Left colon (tissue), 2 donors: Measurements from ENCODE around the gene SRGAP1. TPM values are rescaled to one million over a fixed set of nuclear protein-coding genes. Genes with fewer than 3 reads are reported as not detected.
"Not testable (repeated sequence)": the region's sequence is repeated elsewhere in the genome, so short reads cannot be mapped to it uniquely, and the experiment has no call there.

ENCODE experiments used
- ATAC-seq: fragments of 200-7000 bp; cut with Tn5 transposase; one replicate; pipeline ENCODE4 v1.9.1; 2020; ENCODE audit warnings: mild to moderate bottlenecking, moderate library complexity
- DNase-seq, 2 donors: peaks; one replicate each; pipeline ENCODE4 v3.0.0-alpha.2; 2020
- intact Hi-C, 2 donors: fragments of 100-400 bp; cut with DNase I in 1 of 2; cut with micrococcal nuclease in 1 of 2; formaldehyde crosslinking; loops; one replicate each; pipeline versions ENCODE4 v1.11.2 to v1.14.0; 2022; cut with DNase I, micrococcal nuclease
- total RNA-seq, 2 donors: library from RNA; stranded (reverse); fragmentation: NEBNext Ultra II Directional; extraction: Animal tissue kit (Norgen Biotek cat#: 25700); gene quantifications; one replicate each; pipeline ENCODE4 v1.2.1, GENCODE V29; 2021
- donor health status: DM: no; HTN: no; CAD: no.
- donor health status: DM: yes; HTN: yes; CAD: no.

The SRGAP1 gene
- total RNA-seq, 2 donors from 2014 or later, result 18.6 to 22.7 TPM

- ATAC-seq (peak; percentile 98), DNase-seq (peak; percentile 74 to 79)
- intact Hi-C loops, result no loop called here
Observed at GRCh38 chr12:63862187-63862968, 17.9 kb downstream of the SRGAP1 start.

GRCh38 chr12:63862969-63863230, 18.4 kb downstream of the SRGAP1 start:
- DNase-seq, result no peak
- intact Hi-C loops, result no loop called here
- ATAC-seq, result no peak

- ATAC-seq (no peak), DNase-seq (no peak)
- intact Hi-C loops, result no loop called here
Observed at GRCh38 chr12:63863658-63864453, 19.4 kb downstream of the SRGAP1 start.

- intact Hi-C loops, result no loop called here
- DNase-seq, result no peak
- no peak for ATAC-seq
Observed at GRCh38 chr12:63864454-63864706, 19.9 kb downstream of the SRGAP1 start.

GRCh38 chr12:63865448-63865847, 20.9 kb downstream of the SRGAP1 start:
- ATAC-seq (no peak), DNase-seq (no peak)
- intact Hi-C loops, result no loop called here

GRCh38 chr12:63867053-63867452, 22.6 kb downstream of the SRGAP1 start:
- ATAC-seq, result no peak
- intact Hi-C loops, result no loop called here
- no peak for DNase-seq

- intact Hi-C loops, result no loop called here
- no peak for ATAC-seq
- no peak for DNase-seq
Observed at GRCh38 chr12:63869656-63870055, 25.2 kb downstream of the SRGAP1 start.

GRCh38 chr12:63870838-63871237, 26.3 kb downstream of the SRGAP1 start:
- intact Hi-C loops, result no loop called here
- no peak for ATAC-seq
- no peak for DNase-seq

- DNase-seq (no peak), ATAC-seq (no peak)
- intact Hi-C loops, result no loop called here
Observed at GRCh38 chr12:63874897-63875480, 30.5 kb downstream of the SRGAP1 start.

- ATAC-seq, result no peak
- intact Hi-C loops, result no loop called here
- DNase-seq, result no peak
Observed at GRCh38 chr12:63875703-63876102, 31.2 kb downstream of the SRGAP1 start.

- DNase-seq (no peak), ATAC-seq (no peak)
- intact Hi-C loops, result no loop called here
Observed at GRCh38 chr12:63876980-63877379, 32.5 kb downstream of the SRGAP1 start.

- no peak for ATAC-seq
- intact Hi-C loops, result no loop called here
- no peak for DNase-seq
Observed at GRCh38 chr12:63877693-63878092, 33.2 kb downstream of the SRGAP1 start.

GRCh38 chr12:63880235-63880634, 35.7 kb downstream of the SRGAP1 start:
- intact Hi-C loops, ATAC-seq, DNase-seq: not testable (repeated sequence)

- DNase-seq (no peak), ATAC-seq (no peak)
- intact Hi-C loops, result no loop called here
Observed at GRCh38 chr12:63880742-63881263, 36.3 kb downstream of the SRGAP1 start.

GRCh38 chr12:63882844-63883243, 38.3 kb downstream of the SRGAP1 start:
- intact Hi-C loops, result no loop called here
- ATAC-seq (no peak), DNase-seq (no peak)

GRCh38 chr12:63885401-63885800, 40.9 kb downstream of the SRGAP1 start:
- ATAC-seq (no peak), DNase-seq (no peak)
- intact Hi-C loops, result no loop called here

GRCh38 chr12:63888908-63889635, 44.6 kb downstream of the SRGAP1 start:
- intact Hi-C loops, result no loop called here
- DNase-seq, result no peak
- no peak for ATAC-seq

GRCh38 chr12:63889721-63890509, 45.4 kb downstream of the SRGAP1 start:
- intact Hi-C loops, result no loop called here
- no peak for ATAC-seq
- DNase-seq, result no peak

- intact Hi-C loops, result no loop called here
- DNase-seq (no peak), ATAC-seq (no peak)
Observed at GRCh38 chr12:63893170-63893569, 48.7 kb downstream of the SRGAP1 start.
